Right lobe of liver (tissue), 4 donors: Measurements from ENCODE around the gene RPL19.

ENCODE experiments used
- CTCF ChIP-seq, 4 donors: fragments of 200-600 bp in 3 of 4; fragments of 450-650 bp in 1 of 4; IDR thresholded peaks; one replicate each; pipeline versions ENCODE4 v1.5.1 to v1.8.0; 2016 to 2022; ENCODE audit warnings: antibody characterized with exemption in 4 of 4, mild to moderate bottlenecking in 2 of 4
- POLR2A ChIP-seq: fragments of 450-650 bp; IDR thresholded peaks from one replicate; pipeline ENCODE4 v1.6.1; 2017; ENCODE audit warnings: antibody characterized with exemption, mild to moderate bottlenecking
- donor health status: DM: no; HTN: no; CAD: no.
- donor health status: DM: no; HTN: no; CAD: no.
- donor health status: DM: no; HTN: yes; CAD: no.

GRCh38 chr17:39178536-39178935 is 21.5 kb upstream of the RPL19 start:
- TF ChIP-seq CTCF (IDR thresholded peaks at IDR 0.05) (no peak), POLR2A (no peak)
